Brain pericyte (primary cell): ENCODE measurements around the gene BANK1.

Experiments
- DNase-seq: peaks from one replicate; pipeline ENCODE4 v3.0.0-alpha.2; 2012; ENCODE audit warnings: low read depth, low spot score

The BANK1 gene

DNA sequence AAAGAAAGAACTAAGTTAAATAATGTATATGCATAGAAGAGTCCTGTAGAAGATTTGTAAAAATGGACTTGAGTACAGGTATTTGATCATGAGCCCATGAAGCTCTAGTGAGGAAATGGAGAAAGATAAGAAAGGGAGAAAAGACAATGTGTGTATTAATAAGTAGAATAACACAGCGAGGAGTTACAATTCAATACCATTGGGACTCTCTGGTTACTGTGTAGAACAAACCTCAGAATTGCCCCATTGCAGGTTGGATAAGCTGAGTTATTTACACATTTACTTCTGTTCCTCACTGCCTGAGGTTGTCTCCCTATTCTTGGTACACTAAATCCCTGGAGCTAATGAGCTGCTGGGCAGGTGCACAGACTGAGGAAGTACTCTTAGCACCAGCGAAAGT, 33.3 kb downstream of the BANK1 start:
- DNase-seq, result no peak

DNA sequence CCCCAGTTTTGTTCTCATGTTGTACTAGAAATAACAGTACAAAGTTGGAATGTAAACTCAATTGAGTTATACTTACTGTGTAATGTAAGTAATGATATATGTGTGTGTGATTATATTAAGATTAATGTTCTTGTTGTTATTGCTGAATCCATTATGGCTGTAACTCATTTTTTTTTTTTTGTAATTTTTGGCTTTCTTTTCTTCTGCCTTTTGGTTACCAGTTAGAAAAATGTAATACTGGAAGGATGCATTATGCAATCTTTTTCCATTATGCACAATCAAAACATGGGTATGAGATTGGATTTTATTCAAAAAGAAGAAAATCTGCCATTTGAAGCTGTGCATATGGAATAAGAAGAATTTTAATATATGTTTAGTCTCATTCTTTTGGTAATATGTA, 34.0 kb downstream of the BANK1 start:
- no peak for DNase-seq

DNA sequence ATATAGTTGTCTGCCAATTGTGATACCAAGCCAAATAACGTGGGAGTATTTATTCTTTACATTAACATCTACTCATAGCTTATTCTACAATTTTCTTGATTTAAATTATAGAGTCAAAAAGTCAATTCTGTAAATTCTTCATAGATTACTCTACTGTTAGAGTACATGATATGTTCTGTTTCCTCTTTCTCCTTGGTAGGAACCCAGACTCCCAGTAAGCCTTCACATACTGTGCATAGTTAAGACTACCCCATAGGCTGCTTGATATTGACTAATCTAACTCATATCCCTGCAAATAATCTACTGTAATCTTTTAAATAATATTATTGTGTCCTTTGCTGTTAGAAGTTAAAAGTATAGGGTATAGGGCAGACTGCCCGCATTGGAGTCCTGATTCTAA, 35.4 kb downstream of the BANK1 start:
- DNase-seq, result no peak

DNA sequence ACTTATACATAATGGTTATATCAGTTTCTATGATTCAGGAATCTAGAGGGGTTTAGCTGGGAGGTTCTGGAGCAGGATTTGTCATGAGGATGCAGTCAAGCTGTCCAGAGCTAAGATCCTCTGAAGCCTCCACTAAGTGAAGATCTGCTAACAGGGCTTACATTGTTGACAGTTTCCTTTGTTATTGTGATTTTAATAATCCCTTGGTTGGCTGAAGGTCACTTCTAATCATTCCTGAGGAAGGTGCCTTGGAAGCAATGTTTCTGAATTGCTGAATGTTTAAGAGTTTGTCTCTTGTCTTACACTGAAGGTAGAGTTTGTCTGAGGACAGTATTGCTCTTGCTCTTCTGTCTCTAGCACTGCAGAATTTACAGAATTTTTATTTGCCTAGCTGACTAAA, 41.3 kb downstream of the BANK1 start:
- DNase-seq, result no peak

DNA sequence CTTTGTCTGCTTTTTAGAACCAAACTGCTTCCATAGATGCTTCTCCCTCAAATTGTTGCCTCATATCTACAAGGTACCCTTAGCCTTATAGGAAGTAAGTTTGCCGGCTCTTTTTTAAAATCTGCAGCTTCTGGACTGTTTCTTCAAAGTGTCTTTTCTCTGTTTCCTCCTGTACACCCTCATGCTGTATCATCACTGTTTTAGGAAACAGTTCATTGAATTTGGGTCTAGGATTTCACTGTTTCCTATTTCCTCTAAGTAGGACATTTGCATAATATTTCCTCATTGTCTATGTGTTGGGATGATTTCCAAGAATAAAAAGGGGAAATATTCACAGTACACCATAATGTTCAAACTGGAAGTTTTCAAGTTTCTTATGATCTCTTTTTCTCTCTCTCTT, 43.0 kb downstream of the BANK1 start:
- DNase-seq, result no peak

DNA sequence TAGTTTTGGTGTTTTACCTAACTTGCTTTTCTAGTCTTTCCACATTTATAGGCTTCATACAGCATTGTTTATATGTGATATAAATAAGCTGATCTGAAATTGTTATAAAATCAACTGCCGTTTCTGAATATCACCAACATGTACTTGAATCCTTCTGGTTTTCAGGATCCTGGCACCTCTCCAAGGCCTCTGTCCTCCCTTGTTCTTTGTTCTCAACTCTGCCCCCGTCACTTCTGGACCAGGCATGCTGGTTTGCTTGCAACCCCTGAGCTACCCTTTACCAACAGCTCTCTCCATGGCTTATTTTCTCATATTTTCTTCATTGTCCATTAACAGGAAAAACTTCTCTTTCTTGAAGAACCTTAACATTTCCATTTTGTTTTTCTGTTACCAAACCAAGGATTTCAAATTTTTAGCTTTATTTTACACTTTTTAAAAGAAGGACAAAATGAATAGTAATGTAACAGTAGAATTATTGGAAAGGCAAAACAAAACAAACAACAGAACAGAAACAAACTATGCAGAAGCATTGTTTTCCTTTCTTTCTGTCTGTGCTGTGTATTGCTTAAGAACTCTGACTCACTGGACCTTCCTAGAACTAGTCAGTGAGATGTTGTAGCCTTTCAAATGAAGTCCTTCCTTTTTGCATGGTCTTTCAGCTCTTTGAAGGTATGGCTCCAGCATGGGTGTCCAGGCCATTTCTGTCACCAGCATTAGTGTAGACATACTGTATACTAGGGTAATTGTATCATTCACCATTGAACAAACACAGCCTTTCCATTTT, 44.8 kb downstream of the BANK1 start:
- peak; percentile 60 for DNase-seq

DNA sequence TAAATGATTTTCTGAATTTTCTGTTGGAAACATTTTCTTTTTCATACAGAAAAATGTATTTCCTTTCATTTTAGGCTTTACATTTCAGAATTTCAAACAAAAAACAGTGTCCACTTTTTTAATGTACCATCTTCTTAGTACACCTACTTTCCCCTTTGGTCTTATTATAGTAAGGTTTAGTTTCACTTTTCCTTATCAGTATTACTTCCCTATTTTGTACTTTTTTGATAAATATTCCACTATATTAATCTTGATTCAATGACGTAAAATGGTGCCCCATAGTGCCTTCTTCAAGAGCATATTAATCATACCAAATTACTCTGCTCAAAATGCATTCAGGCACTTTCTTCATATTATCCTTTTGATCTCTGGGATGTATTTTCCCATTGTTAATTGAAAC, 52.5 kb downstream of the BANK1 start:
- DNase-seq, result no peak

DNA sequence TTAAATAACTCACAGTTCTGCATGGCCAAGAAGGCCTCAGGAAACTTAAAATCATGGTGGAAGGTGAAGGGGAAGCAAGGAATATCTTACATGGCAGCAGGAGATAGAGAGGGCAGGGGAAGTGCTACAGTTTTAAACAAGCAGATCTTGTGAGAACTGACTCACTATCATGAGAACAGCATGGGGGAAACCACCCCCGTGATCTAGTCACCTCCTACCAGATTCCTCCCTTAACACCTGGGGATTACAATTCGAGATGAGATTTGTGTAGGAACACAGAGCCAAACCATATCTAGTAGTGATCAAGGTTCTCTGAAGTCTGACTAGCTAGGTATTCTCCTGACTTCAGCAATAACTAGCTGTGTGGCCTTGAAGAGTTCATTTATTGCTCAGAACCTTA, 56.0 kb downstream of the BANK1 start:
- DNase-seq, result no peak

DNA sequence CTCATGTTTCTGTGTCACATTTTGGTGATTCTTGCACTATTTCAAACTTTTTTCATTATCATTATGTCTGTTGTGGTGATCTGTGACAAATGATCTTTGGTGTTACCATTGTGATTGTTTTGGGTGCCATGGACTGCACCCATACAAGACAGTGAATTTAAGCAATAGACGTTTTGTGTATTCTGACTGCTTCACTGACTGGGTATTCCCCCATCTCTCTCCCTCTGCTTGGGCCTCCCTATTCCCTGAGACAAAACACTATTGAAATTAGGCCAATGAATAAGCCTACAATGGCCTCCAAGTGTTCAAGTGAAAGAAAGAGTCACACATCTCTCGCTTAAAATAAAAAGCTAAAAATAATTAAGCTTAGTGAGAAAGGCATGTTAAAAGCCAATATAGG, 60.2 kb downstream of the BANK1 start:
- no peak for DNase-seq

DNA sequence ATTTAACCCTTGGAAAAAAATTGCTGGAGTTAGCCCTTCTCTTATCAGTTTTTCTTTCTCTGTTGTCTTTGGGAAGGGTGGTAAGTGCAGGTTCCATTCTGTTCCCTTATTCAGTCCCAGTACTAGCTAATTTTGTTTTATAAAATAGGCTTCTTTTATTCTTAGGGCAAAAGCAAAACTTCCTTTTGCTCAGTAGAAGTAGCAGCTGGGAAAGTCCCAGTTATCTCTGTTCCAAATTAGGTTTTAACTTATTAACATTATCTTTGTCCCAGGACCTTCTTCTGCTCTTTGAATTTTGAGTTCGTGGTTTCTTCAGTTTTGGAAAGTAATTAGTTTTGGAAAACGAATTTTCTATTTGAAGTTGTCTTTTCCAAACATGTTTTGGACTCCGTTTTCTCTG, 61.1 kb downstream of the BANK1 start:
- DNase-seq, result no peak

DNA sequence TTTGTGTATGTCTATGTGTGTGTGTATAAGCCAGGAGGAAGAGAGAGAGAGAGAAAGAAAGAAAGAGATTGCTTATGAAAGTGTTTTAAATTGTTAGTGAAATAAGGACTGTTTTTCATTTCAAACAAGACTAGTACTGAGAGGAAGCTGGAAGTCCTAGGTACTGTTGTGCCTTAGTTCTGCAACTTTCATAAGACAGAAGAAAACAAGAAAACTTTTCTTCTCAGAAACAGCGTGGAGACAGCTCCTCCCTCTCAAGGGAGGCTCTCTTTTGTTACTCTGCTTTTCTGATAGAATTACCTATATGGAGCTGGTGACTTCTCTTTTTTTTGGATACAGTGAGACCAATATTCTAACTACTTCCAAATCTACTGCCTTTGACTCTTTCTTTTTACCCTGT, 62.5 kb downstream of the BANK1 start:
- no peak for DNase-seq

DNA sequence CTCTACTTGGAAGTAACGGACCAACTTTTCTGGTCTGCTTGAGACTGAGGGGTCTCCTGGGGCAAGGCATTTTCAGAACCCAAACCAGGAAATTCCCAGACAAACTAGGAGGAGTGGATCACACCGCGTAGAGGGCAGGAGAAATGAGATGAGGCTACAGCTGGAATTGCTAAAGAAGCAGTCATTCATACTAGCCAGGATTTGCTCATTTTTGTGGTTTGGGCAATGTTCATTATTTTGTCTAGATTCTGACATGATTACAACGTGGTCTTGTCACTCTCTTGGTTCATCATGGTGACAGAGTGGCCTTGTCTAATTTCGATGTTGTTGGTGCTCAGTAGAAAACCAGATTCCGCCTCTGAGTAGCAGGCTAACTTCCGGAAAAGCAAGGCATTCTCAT, 63.2 kb downstream of the BANK1 start:
- no peak for DNase-seq

DNA sequence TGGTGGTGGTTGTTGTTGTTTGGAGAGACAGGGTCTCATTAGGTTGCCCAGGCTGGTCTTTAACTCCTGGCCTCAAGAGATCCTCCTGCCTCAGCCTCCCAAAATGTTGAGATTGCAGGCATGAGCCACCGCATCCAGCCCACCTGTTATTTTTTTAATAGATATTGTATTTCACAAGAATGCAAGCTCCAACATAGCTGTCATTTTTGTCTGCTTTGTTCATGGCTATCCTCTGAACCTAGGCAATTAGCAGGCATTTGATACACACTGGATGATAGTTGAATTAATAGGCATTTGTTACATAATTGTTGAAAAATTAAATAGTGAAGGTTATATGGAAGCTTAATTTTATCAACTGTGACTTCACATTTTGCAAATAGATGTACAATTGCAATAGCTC, 64.7 kb downstream of the BANK1 start:
- no peak for DNase-seq

DNA sequence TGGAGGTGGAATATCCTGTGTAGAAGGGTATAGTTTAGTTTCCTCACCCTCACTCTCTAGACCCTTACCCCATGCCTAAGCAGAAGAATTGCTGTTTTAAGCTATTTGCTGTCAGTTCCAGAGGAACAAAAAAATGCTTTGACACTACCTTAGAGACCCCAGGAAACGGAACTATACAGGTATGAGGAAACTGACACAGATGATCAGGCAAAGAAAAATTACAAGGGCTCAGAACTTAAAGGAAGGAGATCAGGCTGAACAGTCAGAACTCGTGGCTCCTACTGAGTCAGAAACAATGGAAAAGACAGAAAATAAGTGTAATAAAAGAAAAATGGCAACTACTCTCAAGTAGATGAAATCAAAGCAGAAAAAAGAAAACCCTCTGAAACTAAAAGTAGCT, 65.6 kb downstream of the BANK1 start:
- DNase-seq, result no peak

DNA sequence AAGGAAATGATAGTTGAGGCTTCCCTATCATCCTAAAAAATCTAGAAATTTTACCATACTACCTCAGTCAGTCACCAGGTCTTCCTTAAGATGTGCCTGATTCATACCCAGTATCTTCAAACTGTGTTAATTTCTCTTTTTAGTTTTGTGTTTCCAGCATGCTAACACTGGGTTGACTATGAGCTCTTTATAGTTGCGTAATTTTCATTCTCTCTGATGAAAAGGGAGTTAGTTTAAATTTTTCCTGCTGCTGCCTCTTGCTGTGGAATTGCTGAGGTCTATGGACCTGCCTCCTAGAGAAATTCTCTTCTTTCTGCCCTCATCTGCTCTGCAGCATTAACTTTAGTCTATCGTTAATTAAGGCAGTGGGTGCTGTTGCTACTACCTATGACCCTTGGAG, 66.6 kb downstream of the BANK1 start:
- no peak for DNase-seq

DNA sequence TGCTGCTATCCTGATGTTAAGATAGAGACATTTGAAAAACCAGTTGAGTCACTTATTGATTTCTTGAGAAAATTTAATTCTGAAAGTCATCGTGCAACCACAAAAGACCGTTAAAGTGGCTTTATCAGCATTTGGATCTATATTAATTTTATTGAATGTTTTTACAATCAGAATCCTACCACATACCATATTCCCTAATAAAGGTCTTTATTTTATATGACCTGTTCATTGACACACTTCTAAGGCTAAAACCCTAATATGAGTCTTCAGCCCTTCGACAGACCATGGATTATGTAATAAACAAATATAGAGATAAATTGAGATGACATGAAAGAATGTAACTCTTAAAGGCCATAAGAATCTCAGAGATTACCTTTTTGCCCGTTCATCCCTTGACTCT, 68.1 kb downstream of the BANK1 start:
- no peak for DNase-seq

DNA sequence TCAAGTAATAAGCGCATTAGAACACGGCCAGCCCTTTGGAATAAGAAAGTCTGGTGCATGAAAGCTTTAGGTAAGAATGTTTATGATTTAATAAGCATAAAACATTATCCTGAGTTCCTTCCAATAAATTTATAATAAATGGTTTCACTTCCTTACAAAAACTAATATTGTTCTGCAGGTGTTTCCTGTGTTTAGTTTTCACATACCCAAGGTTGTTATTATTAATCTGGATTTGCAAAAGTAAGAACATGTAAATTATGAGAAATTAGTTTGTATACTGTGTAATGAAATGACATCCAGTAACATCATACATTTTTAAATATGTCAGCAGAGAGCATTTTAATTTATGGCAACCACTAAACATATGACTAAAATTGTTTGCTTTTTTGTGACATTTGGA, 72.1 kb downstream of the BANK1 start:
- no peak for DNase-seq

DNA sequence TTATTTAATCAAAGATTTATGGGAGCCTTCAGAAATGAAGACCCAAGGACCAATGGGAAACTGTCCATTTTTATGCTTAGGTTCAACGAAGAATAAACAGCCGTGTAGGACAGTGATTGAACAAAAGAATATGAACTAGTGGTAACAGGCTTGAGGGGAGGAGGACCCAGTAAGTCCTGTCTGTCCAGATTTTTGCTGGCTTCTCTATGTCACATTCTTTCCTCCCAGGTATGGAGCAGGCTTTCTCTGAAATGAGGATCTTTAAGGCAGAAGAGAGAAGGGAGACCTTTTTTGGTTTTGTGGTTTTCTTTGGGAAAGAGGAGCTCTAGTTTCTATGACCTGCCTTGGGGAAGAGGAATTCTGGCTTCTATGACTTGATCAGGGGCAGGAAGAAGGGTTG, 74.1 kb downstream of the BANK1 start:
- no peak for DNase-seq

DNA sequence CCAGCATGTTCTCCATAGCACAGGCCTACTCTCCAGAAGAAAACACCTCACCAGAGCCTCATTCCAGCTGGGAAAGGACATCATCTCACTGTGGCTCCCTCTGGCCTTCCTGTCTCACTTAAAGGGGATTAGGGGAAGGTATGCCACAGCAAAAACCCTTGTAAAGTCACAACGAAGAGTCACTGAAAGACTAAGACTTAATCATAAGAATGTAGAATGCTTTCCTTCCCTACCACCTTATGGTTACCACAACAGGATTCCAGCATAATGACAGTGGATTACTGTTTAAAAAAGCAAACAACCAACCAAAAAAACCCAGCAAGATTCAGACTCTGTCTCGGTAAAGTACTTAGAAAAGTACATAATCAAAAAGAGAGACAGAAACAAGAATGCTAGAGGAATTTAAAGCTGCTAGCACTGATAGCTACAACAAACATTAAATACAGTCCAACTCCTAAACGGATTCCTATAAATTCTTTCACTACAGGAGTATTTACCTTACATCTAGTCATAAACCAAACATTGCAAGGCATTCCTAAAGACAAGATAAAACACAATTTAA, 75.1 kb downstream of the BANK1 start:
- DNase-seq, result no peak

DNA sequence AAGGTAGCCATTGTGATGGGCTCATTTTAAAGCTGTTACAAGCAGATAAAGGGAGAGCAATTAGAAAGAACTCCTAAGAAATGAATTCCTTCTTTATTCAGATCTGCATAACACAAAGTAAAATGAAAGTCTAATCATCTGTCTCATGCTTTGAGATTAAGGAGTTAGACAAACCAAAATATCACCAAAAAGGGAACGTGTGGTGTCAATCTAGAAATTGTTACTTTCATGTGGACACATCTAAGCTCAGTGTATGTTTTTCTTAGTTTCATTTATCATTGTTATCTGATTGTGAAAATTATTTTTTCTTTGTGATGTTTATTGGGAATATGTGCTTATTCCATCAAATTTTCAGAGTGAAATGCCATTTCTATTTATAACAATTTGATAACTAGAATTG, 80.3 kb downstream of the BANK1 start:
- DNase-seq, result no peak

DNA sequence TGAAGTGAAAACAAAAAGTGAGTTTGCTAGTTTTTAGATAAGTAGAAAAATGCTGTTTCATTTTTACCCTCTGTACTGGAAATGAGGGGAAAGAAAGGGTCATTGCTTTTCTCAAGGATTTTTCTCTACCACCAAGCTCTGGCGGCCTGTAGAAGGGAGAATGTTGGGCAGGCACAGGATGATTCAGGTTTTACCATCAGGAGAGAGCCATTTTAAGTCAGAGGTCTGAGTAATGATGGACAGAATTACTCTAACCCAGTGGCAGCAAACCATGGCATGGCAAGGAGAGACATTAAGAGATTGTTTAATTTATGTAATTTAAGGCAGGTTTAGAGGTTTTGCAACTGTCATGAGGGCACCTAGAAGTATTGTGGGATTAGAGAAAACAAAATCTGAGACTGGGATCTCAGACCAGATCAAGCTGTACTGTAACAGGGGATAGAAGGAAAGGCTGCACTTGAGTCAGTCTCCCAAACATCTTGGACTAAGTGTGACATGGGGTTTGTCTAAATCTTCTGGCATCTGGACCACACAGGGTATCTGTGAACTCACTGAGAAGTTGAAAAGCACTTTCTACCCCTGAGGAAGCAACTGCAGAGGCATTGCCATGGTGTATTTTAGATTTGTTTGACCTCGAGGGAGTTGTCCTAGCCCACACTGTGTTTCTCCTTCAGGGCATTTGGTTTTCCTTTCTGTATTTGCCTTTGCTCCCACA, 81.6 kb downstream of the BANK1 start:
- DNase-seq, result no peak

DNA sequence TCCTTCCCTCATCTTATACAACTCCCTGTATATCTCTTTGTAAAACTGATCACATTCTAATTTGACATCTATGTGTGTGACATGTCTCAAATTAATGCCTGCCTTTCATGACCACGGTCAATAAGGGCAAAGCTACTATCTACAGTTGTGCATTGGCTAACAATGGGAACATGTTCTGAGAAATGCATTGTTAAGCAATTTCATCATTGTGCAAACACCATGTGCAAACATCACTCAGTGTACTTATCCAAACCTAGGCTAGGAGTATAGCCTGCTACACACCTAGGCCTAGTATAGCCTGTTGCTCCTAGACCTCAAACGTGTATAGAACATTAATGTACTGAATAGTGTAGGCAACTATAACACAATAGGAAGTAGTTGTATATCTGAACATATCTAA, 95.0 kb downstream of the BANK1 start:
- no peak for DNase-seq

DNA sequence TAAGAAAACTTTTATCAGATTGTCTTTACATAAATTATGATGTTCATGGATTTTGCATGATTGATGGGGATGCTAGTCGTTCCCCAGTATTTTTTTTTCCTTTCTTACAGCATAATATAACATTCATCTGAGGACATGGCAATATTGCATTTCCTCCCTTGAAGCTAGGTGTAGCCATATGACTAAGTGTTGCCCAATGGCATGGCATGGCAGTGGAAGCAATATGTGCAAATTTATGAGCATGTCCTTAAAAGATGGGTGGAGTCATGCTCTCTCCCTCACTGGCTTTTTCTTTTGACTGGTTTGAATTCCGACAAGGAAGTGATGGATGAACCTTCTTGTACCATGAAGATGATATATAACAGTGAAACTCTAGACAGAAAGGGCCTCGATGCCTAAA, 96.3 kb downstream of the BANK1 start:
- DNase-seq, result no peak
